Tibial artery (tissue), 4 donors: Measurements from ENCODE around the gene ARL6.
"Not testable (repeated sequence)": the region's sequence is repeated elsewhere in the genome, so short reads cannot be mapped to it uniquely, and the experiment has no call there.

Source experiments
- DNase-seq, 2 donors: peaks; one replicate each; pipeline ENCODE4 v3.0.0-alpha.2; 2019
- H3K27ac ChIP-seq, 2 donors: fragments of 200-600 bp; sonication (generic) in 1 of 2; 1 replicate in 1 of 2; 2 replicates in 1 of 2; pipeline ENCODE4 v1.5.1; 2018 to 2019; ENCODE audit warnings: mild to moderate bottlenecking in 1 of 2
- H3K27me3 ChIP-seq, 2 donors: fragments of 200-600 bp; sonication (generic) in 1 of 2; one replicate each; pipeline versions ENCODE4 v1.5.1 to v1.6.0; 2016 to 2019
- H3K36me3 ChIP-seq, 3 donors: fragments of 200-600 bp; sonication (generic) in 2 of 3; one replicate each; pipeline ENCODE4 v1.5.1; 2016 to 2019; ENCODE audit warnings: mild to moderate bottlenecking in 2 of 3
- H3K4me1 ChIP-seq, 4 donors: fragments of 200-600 bp; sonication (generic) in 2 of 4; 1 replicate in 3 of 4; 2 replicates in 1 of 4; pipeline ENCODE4 v1.5.1; 2016 to 2019
- H3K4me3 ChIP-seq, 2 donors: fragments of 200-600 bp; sonication (generic) in 1 of 2; 1 replicate in 1 of 2; 2 replicates in 1 of 2; pipeline ENCODE4 v1.5.1; 2018 to 2019; ENCODE audit warnings: mild to moderate bottlenecking in 2 of 2
- H3K9me3 ChIP-seq, 3 donors: fragments of 200-600 bp; sonication (generic) in 1 of 3; one replicate each; pipeline ENCODE4 v1.5.1; 2016 to 2019
- intact Hi-C: fragments of 100-400 bp; cut with DNase I; formaldehyde crosslinking; loops from one replicate; pipeline ENCODE4 v1.15.0; 2023; ENCODE audit warnings: low total_unique reads
- TF ChIP-seq, protein P1 (sequence below), 2 experiments: fragments of 200-600 bp in 1 of 2; fragments of 450-650 bp in 1 of 2; IDR thresholded peaks; one replicate each; pipeline ENCODE4 v1.5.1; 2017 to 2019; ENCODE audit warnings: antibody characterized with exemption in 2 of 2, mild to moderate bottlenecking in 1 of 2, moderate library complexity in 1 of 2

ARL6 gene

DNA sequence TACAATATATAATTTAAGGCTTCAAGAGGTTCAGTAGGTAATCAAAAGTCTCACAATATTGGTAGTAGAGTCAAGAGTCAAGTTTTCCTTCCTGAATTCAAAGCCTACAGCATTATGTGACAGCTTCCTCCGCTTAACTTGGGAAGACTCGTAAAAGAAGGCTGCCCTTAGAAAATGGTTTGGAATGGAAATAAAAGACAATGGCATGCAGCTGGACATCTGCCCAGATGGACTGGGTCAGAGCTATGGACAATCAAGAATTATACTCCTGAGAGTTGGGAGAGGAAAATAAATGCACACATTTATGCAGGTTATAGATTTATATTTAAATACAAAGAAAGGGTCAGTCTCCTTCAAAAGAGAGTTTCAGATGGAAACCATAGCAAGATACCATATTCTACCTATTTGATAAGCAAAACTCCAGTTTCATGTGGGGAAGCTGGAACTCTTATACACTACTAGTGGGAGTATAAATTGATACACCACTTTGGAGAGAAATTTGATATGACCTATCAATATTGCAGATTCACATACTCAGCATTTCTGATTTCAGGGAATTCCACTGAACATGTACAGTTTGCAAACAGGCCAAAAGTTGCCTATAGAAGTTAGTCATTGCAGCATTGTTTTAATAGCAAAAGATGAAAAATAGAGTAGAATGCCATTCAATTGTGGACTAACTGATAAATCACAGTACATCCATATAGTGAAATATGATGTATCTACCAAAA is 63.3 kb downstream of the ARL6 start:
- no peak for DNase-seq
- no peaks in the 10 kb centered on the region for H3K27me3 ChIP-seq
- H3K9me3 ChIP-seq: no peaks in the 10 kb centered on the region
- TF ChIP-seq, protein P1, sequence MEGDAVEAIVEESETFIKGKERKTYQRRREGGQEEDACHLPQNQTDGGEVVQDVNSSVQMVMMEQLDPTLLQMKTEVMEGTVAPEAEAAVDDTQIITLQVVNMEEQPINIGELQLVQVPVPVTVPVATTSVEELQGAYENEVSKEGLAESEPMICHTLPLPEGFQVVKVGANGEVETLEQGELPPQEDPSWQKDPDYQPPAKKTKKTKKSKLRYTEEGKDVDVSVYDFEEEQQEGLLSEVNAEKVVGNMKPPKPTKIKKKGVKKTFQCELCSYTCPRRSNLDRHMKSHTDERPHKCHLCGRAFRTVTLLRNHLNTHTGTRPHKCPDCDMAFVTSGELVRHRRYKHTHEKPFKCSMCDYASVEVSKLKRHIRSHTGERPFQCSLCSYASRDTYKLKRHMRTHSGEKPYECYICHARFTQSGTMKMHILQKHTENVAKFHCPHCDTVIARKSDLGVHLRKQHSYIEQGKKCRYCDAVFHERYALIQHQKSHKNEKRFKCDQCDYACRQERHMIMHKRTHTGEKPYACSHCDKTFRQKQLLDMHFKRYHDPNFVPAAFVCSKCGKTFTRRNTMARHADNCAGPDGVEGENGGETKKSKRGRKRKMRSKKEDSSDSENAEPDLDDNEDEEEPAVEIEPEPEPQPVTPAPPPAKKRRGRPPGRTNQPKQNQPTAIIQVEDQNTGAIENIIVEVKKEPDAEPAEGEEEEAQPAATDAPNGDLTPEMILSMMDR (IDR thresholded peaks at IDR 0.05): no peak
- no peaks in the 10 kb centered on the region for H3K36me3 ChIP-seq
- no peak overlapping the region for H3K27ac ChIP-seq
- H3K4me3 ChIP-seq: no peak overlapping the region
- intact Hi-C loops: loop anchor here (10.0 kb wide), 1 partner anchor 147 kb away; the partner anchor contains the start of gene RIOX2
- H3K4me1 ChIP-seq: peaks cover 0 to 19% (median 3%) of the 10 kb centered on the region in 4 donors

DNA sequence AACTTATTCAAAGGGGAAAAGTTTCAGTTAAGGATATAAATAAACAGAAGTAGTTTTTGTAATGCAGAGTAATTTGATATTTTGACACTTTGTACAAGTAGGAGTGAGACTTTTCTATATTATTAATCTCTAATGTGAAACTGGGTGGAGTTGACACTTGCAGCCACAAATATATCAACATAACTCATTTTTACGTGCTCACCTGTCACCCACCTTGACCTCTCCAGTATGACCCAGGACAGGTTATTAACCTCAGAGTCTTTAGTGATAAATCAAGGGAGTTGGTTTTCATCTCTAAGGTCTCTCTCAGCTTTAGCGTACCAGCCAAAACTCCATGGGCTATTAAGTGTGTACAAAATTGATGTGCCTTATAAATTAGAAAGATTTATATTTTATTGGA is 64.6 kb downstream of the ARL6 start:
- TF ChIP-seq, protein P1 (IDR thresholded peaks at IDR 0.05): no peak
- intact Hi-C loops: loop anchor here (10.0 kb wide), 1 partner anchor 146 kb away; the partner anchor contains the start of gene RIOX2

GRCh38 chr3:97830638-97831037 is 66.1 kb downstream of the ARL6 start:
- Histone ChIP-seq H3K36me3 (no peaks in the 10 kb centered on the region), H3K9me3 (no peaks in the 10 kb centered on the region), H3K27me3 (no peaks in the 10 kb centered on the region), H3K4me3 (no peak overlapping the region), H3K27ac (no peak overlapping the region), H3K4me1 (peaks cover 0 to 6% (median 0%) of the 10 kb centered on the region in 4 donors)
- intact Hi-C loops: no loop called here
- TF ChIP-seq, protein P1 (IDR thresholded peaks at IDR 0.05): no peak
- no peak for DNase-seq

More for the DNA sequence above, 64.6 kb downstream of the ARL6 start:
- Histone ChIP-seq H3K9me3 (no peaks in the 10 kb centered on the region), H3K27ac (no peak overlapping the region), H3K36me3 (no peaks in the 10 kb centered on the region), H3K27me3 (no peaks in the 10 kb centered on the region), H3K4me1 (peaks cover 0 to 15% (median 0%) of the 10 kb centered on the region in 4 donors), H3K4me3 (no peak overlapping the region)
- DNase-seq: no peak

GRCh38 chr3:97831140-97831539 is 66.6 kb downstream of the ARL6 start:
- TF ChIP-seq, protein P1 (IDR thresholded peaks at IDR 0.05): no peak
- Histone ChIP-seq H3K36me3 (no peaks in the 10 kb centered on the region), H3K27me3 (no peaks in the 10 kb centered on the region), H3K4me1 (peaks cover 0 to 4% (median 0%) of the 10 kb centered on the region in 4 donors), H3K9me3 (no peaks in the 10 kb centered on the region), H3K27ac (no peak overlapping the region), H3K4me3 (no peak overlapping the region)
- no peak for DNase-seq
- intact Hi-C loops: no loop called here

- H3K27me3 ChIP-seq, H3K27ac ChIP-seq, H3K36me3 ChIP-seq, DNase-seq, H3K4me3 ChIP-seq, H3K4me1 ChIP-seq, H3K9me3 ChIP-seq, intact Hi-C loops: not testable (repeated sequence)
Measured at GRCh38 chr3:97833184-97833583, 68.6 kb downstream of the ARL6 start.

- Histone ChIP-seq H3K4me3 (no peak overlapping the region), H3K36me3 (no peaks in the 10 kb centered on the region), H3K27ac (no peak overlapping the region), H3K27me3 (no peaks in the 10 kb centered on the region), H3K4me1 (peaks cover 0 to 23% (median 2%) of the 10 kb centered on the region in 4 donors), H3K9me3 (no peaks in the 10 kb centered on the region)
- DNase-seq: no peak
- TF ChIP-seq, protein P1 (IDR thresholded peaks at IDR 0.05): no peak
- intact Hi-C loops: no loop called here
Measured at GRCh38 chr3:97835761-97836160, 71.2 kb downstream of the ARL6 start.
